Keratinocyte (primary cell): ENCODE measurements around the gene RAI2. TPM values are rescaled to one million over a fixed set of nuclear protein-coding genes. Genes with fewer than 3 reads are reported as not detected.

Experiments used
- DNase-seq: peaks from one replicate; pipeline ENCODE4 v3.0.0-alpha.2; 2011; ENCODE audit warnings: low read depth, missing footprints, low spot score
- FAIRE-seq: peaks from 2 replicates; lab custom pipeline; 2011; peaks lifted over from hg19 to GRCh38; lab: Jason Lieb, UNC
- H2AFZ ChIP-seq: 2 replicates; pipeline ENCODE4 v1.6.0; 2012; ENCODE audit warnings: low read length, control low read depth, inconsistent platforms; ENCODE audit not compliant: control insufficient read depth
- H3K27ac ChIP-seq: 2 replicates; pipeline ENCODE4 v1.5.1; 2011; ENCODE audit warnings: low read length; ENCODE audit not compliant: control insufficient read depth, insufficient read depth
- H3K27me3 ChIP-seq: 3 replicates; pipeline ENCODE4 v1.6.0; 2011; ENCODE audit warnings: low read length; ENCODE audit not compliant: control insufficient read depth, insufficient read depth; ENCODE audit errors: extremely low read depth
- H3K36me3 ChIP-seq, 2 experiments: 2 replicates in 1 of 2; 3 replicates in 1 of 2; pipeline ENCODE4 v1.5.1; 2011; ENCODE audit warnings: low read length in 2 of 2, mild to moderate bottlenecking in 1 of 2; ENCODE audit not compliant: control insufficient read depth in 2 of 2, insufficient read depth in 2 of 2; ENCODE audit errors: extremely low read depth in 1 of 2
- H3K4me1 ChIP-seq: 3 replicates; pipeline ENCODE4 v1.5.1; 2011; ENCODE audit warnings: low read length; ENCODE audit not compliant: control insufficient read depth, insufficient read depth; ENCODE audit errors: extremely low read depth
- H3K4me2 ChIP-seq: 3 replicates; pipeline ENCODE4 v1.6.0; 2011; ENCODE audit warnings: low read depth, low read length; ENCODE audit not compliant: control insufficient read depth, insufficient read depth; ENCODE audit errors: extremely low read depth
- H3K4me3 ChIP-seq, 3 experiments: fragments of 200-600 bp in 1 of 3; sonication (generic) in 1 of 3; 2 replicates in 2 of 3; 3 replicates in 1 of 3; pipeline ENCODE4 v1.5.1; 2011 to 2016; ENCODE audit warnings: low read length in 3 of 3, mild to moderate bottlenecking in 3 of 3, control low read depth in 2 of 3, inconsistent platforms in 1 of 3, low read depth in 1 of 3, mixed read lengths in 1 of 3, mixed run types in 1 of 3, moderate library complexity in 1 of 3; ENCODE audit not compliant: control insufficient read depth in 2 of 3, insufficient read depth in 2 of 3; ENCODE audit errors: extremely low read depth in 1 of 3
- H3K79me2 ChIP-seq: 2 replicates; pipeline ENCODE4 v1.6.0; 2012; ENCODE audit warnings: low read length; ENCODE audit not compliant: control insufficient read depth, insufficient read depth
- H3K9ac ChIP-seq: 3 replicates; pipeline ENCODE4 v1.6.0; 2011; ENCODE audit warnings: low read length; ENCODE audit not compliant: control insufficient read depth, insufficient read depth; ENCODE audit errors: extremely low read depth
- H3K9me1 ChIP-seq: 3 replicates; pipeline ENCODE4 v1.6.0; 2011; ENCODE audit warnings: low read length; ENCODE audit not compliant: control insufficient read depth, insufficient read depth; ENCODE audit errors: extremely low read depth
- H3K9me3 ChIP-seq: 2 replicates; pipeline ENCODE4 v1.5.1; 2012; ENCODE audit warnings: low read depth, low read length; ENCODE audit not compliant: control insufficient read depth
- H4K20me1 ChIP-seq: 3 replicates; pipeline ENCODE4 v1.6.0; 2011; ENCODE audit warnings: low read length; ENCODE audit not compliant: control insufficient read depth, insufficient read depth; ENCODE audit errors: extremely low read depth
- EZH2 ChIP-seq: IDR thresholded peaks from one replicate; pipeline ENCODE4 v1.6.1; 2012; ENCODE audit warnings: inconsistent platforms, mild to moderate bottlenecking, low read length, moderate library complexity
- dilution Hi-C: fragments of 300-500 bp; cut with MboI; formaldehyde crosslinking; loops from one replicate; pipeline ENCODE4 v1.7.0; 2020; ENCODE audit warnings: low sequenced_read_pairs; ENCODE audit not compliant: extremely low pct_ligation_motif_present
- polyA plus RNA-seq, 5 experiments: library from polyadenylated mRNA; depleted of rRNA in 3 of 5; stranded (reverse) in 3 of 5; stranded (forward) in 1 of 5; unstranded in 1 of 5; fragments of >200 nt; gene quantifications; 1 replicate in 1 of 5; 2 replicates in 3 of 5; 3 replicates in 1 of 5; pipeline versions ENCODE4 v1.2.1 to v1.2.3, GENCODE V29; 2011 to 2012; ENCODE audit warnings: missing spikeins in 2 of 5, low read depth in 1 of 5, low replicate concordance in 1 of 5
- TF ChIP-seq, protein P1 (sequence below), 3 experiments: IDR thresholded peaks in 1 of 3; conservative IDR thresholded peaks in 1 of 3; optimal IDR thresholded peaks in 1 of 3; 2 replicates in 2 of 3; 3 replicates in 1 of 3; pipeline versions ENCODE3 to v1.5.1; 2011; ENCODE audit warnings: low read length in 3 of 3, mild to moderate bottlenecking in 3 of 3, moderate library complexity in 2 of 3, control low read depth in 1 of 3, inconsistent platforms in 1 of 3; ENCODE audit not compliant: insufficient read depth in 2 of 3; ENCODE audit errors: extremely low read depth in 1 of 3

RAI2 gene
- polyA plus RNA-seq, 1 donor (not counting 4 experiments of a cell fraction or from before 2014, with no cell fraction given) = not detected

DNA sequence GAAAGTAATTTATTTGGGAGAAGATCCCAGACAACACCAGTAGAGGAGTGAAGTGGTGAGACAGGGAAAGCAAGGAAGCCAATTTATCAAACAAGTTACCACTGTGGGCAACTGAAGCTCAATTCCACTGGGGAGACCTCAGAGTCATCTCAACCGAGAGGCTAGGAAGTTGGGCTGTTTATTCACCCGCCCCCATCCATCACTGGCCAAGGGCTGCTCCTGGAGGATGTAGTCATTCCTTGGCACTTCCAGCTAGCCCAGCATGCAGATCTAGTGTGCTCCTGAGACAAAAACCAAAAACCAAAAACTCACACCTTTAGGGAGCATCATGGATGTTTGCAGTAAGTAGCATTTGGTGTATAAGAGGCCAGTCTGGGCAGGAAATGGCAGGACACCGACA lies 47.0 kb downstream of the RAI2 start:
- Histone ChIP-seq H3K9ac (no peak overlapping the region), H3K4me3 (no peak overlapping the region), H4K20me1 (no peaks in the 10 kb centered on the region), H2AFZ (no peak overlapping the region), H3K27ac (no peak overlapping the region), H3K9me3 (no peaks in the 10 kb centered on the region), H3K9me1 (no peaks in the 10 kb centered on the region), H3K79me2 (no peaks in the 10 kb centered on the region), H3K27me3 (peaks cover 4% of the 10 kb centered on the region), H3K36me3 (no peaks in the 10 kb centered on the region), H3K4me1 (no peaks in the 10 kb centered on the region), H3K4me2 (no peak overlapping the region)
- dilution Hi-C loops = no loop called here
- FAIRE-seq (no peak), DNase-seq (no peak)
- TF ChIP-seq, protein P1, sequence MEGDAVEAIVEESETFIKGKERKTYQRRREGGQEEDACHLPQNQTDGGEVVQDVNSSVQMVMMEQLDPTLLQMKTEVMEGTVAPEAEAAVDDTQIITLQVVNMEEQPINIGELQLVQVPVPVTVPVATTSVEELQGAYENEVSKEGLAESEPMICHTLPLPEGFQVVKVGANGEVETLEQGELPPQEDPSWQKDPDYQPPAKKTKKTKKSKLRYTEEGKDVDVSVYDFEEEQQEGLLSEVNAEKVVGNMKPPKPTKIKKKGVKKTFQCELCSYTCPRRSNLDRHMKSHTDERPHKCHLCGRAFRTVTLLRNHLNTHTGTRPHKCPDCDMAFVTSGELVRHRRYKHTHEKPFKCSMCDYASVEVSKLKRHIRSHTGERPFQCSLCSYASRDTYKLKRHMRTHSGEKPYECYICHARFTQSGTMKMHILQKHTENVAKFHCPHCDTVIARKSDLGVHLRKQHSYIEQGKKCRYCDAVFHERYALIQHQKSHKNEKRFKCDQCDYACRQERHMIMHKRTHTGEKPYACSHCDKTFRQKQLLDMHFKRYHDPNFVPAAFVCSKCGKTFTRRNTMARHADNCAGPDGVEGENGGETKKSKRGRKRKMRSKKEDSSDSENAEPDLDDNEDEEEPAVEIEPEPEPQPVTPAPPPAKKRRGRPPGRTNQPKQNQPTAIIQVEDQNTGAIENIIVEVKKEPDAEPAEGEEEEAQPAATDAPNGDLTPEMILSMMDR (optimal IDR thresholded peaks at IDR 0.05 in 1 of 3, IDR thresholded peaks at IDR 0.05 in 1 of 3, conservative IDR thresholded peaks at IDR 0.05 in 1 of 3; ENCODE audit: extremely low read depth in 1 of 3, insufficient read depth in 2 of 3, low read length in 3 of 3) = no peak
- no peak for TF ChIP-seq EZH2

DNA sequence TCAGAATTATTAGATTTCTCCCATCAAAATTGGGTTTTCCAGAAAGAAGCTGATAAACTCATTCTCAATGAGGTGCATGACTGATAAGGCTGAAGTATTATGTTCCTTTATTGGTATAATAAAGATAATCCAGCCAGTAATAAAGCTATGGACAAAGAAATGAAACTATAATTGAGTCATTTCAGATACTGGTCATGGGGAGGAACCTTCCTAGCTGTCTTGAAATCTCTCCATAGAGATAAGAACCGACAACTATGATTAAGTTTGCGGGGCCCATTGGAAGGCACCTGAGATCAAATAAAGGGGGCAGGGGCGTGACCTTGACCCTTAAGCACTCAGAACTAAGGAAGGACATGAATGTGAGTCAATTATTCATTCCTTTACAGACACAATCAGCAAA lies 47.8 kb downstream of the RAI2 start:
- TF ChIP-seq, protein P1 (optimal IDR thresholded peaks at IDR 0.05 in 1 of 3, IDR thresholded peaks at IDR 0.05 in 1 of 3, conservative IDR thresholded peaks at IDR 0.05 in 1 of 3; ENCODE audit: extremely low read depth in 1 of 3, insufficient read depth in 2 of 3, low read length in 3 of 3) = no peak
- TF ChIP-seq EZH2 = no peak
- no peak overlapping the region for H3K4me2 ChIP-seq
- no peaks in the 10 kb centered on the region for H4K20me1 ChIP-seq
- DNase-seq (no peak), FAIRE-seq (no peak)
- peaks cover 4% of the 10 kb centered on the region for H3K27me3 ChIP-seq
- H3K79me2 ChIP-seq = no peaks in the 10 kb centered on the region
- dilution Hi-C loops = no loop called here
- H3K9me3 ChIP-seq = no peaks in the 10 kb centered on the region
- no peaks in the 10 kb centered on the region for H3K9me1 ChIP-seq
- H3K36me3 ChIP-seq = no peaks in the 10 kb centered on the region
- no peak overlapping the region for H3K9ac ChIP-seq
- no peak overlapping the region for H2AFZ ChIP-seq
- no peak overlapping the region for H3K4me3 ChIP-seq
- no peaks in the 10 kb centered on the region for H3K4me1 ChIP-seq
- no peak overlapping the region for H3K27ac ChIP-seq
